ENCODE measurements around the gene PCDHGA5. TPM values are rescaled to one million over a fixed set of nuclear protein-coding genes. Genes with fewer than 3 reads are reported as not detected.

Gene PCDHGA5
- polyA plus RNA-seq, 1 donor (not counting 4 experiments of a cell fraction or from before 2014, with no cell fraction given) = 0.01 TPM

- H3K9ac ChIP-seq (ENCODE audit: control insufficient read depth, extremely low read depth, insufficient read depth, low read length) = no peak within 1 kb of the TSS
- peak within 1 kb of the TSS in 1 of 3 experiments; percentile 26 for H3K4me3 ChIP-seq (ENCODE audit: control insufficient read depth in 2 of 3, extremely low read depth in 1 of 3, insufficient read depth in 2 of 3, low read depth in 1 of 3, low read length in 3 of 3)
- no peaks in the 10 kb centered on the region for H3K4me1 ChIP-seq (ENCODE audit: control insufficient read depth, extremely low read depth, insufficient read depth, low read length)
- FAIRE-seq (no peak), DNase-seq (ENCODE audit: low read depth, low spot score) (no peak)
- dilution Hi-C loops (cut with MboI; ENCODE audit: extremely low pct_ligation_motif_present, low sequenced_read_pairs) = no loop called here
- H3K4me2 ChIP-seq (ENCODE audit: control insufficient read depth, extremely low read depth, insufficient read depth, low read depth, low read length) = no peak within 1 kb of the TSS
- peaks cover 9% of the 10 kb centered on the region for H3K9me3 ChIP-seq (ENCODE audit: control insufficient read depth, low read depth, low read length)
- H3K36me3 ChIP-seq (ENCODE audit: control insufficient read depth in 2 of 2, extremely low read depth in 1 of 2, insufficient read depth in 2 of 2, low read length in 2 of 2) = no peaks in the 10 kb centered on the region
- H3K9me1 ChIP-seq (ENCODE audit: control insufficient read depth, extremely low read depth, insufficient read depth, low read length) = no peaks in the 10 kb centered on the region
- no peak within 1 kb of the TSS for H3K27ac ChIP-seq (ENCODE audit: control insufficient read depth, insufficient read depth, low read length)
- H3K27me3 ChIP-seq (ENCODE audit: control insufficient read depth, extremely low read depth, insufficient read depth, low read length) = peaks cover 8% of the 10 kb centered on the region
- TF ChIP-seq, protein P1, sequence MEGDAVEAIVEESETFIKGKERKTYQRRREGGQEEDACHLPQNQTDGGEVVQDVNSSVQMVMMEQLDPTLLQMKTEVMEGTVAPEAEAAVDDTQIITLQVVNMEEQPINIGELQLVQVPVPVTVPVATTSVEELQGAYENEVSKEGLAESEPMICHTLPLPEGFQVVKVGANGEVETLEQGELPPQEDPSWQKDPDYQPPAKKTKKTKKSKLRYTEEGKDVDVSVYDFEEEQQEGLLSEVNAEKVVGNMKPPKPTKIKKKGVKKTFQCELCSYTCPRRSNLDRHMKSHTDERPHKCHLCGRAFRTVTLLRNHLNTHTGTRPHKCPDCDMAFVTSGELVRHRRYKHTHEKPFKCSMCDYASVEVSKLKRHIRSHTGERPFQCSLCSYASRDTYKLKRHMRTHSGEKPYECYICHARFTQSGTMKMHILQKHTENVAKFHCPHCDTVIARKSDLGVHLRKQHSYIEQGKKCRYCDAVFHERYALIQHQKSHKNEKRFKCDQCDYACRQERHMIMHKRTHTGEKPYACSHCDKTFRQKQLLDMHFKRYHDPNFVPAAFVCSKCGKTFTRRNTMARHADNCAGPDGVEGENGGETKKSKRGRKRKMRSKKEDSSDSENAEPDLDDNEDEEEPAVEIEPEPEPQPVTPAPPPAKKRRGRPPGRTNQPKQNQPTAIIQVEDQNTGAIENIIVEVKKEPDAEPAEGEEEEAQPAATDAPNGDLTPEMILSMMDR (optimal IDR thresholded peaks at IDR 0.05 in 1 of 3, IDR thresholded peaks at IDR 0.05 in 1 of 3, conservative IDR thresholded peaks at IDR 0.05 in 1 of 3; ENCODE audit: extremely low read depth in 1 of 3, insufficient read depth in 2 of 3, low read length in 3 of 3) = peak in 2 of 3 experiments; percentile 15 to 34
- TF ChIP-seq EZH2 (IDR thresholded peaks at IDR 0.05; ENCODE audit: low read length) = no peak
- no peaks in the 10 kb centered on the region for H4K20me1 ChIP-seq (ENCODE audit: control insufficient read depth, extremely low read depth, insufficient read depth, low read length)
- H3K79me2 ChIP-seq (ENCODE audit: control insufficient read depth, insufficient read depth, low read length) = no peaks in the 10 kb centered on the region
- H2AFZ ChIP-seq (ENCODE audit: control insufficient read depth, low read length) = no peak within 1 kb of the TSS
Measured at GRCh38 chr5:141354900-141355469, 9.0 kb upstream of the PCDHGA5 start, which contains the start of gene PCDHGA4. TSS of gene PCDHGA4 (plus strand) at chr5:141355021. CDS start at chr5:141355108, 87 bp downstream.

- no peak for DNase-seq (ENCODE audit: low read depth, low spot score)
- H3K27ac ChIP-seq (ENCODE audit: control insufficient read depth, insufficient read depth, low read length) = no peak overlapping the region
- H3K27me3 ChIP-seq (ENCODE audit: control insufficient read depth, extremely low read depth, insufficient read depth, low read length) = peaks cover 12% of the 10 kb centered on the region
- no peak for FAIRE-seq
- H2AFZ ChIP-seq (ENCODE audit: control insufficient read depth, low read length) = no peak overlapping the region
- no peaks in the 10 kb centered on the region for H3K4me1 ChIP-seq (ENCODE audit: control insufficient read depth, extremely low read depth, insufficient read depth, low read length)
- no peak overlapping the region for H3K4me2 ChIP-seq (ENCODE audit: control insufficient read depth, extremely low read depth, insufficient read depth, low read depth, low read length)
- no peak overlapping the region for H3K4me3 ChIP-seq (ENCODE audit: control insufficient read depth in 2 of 3, extremely low read depth in 1 of 3, insufficient read depth in 2 of 3, low read depth in 1 of 3, low read length in 3 of 3)
- H3K9me3 ChIP-seq (ENCODE audit: control insufficient read depth, low read depth, low read length) = peaks cover 11% of the 10 kb centered on the region
- H3K9ac ChIP-seq (ENCODE audit: control insufficient read depth, extremely low read depth, insufficient read depth, low read length) = no peak overlapping the region
- TF ChIP-seq EZH2 (IDR thresholded peaks at IDR 0.05; ENCODE audit: low read length) = no peak
- TF ChIP-seq, protein P1 (optimal IDR thresholded peaks at IDR 0.05 in 1 of 3, IDR thresholded peaks at IDR 0.05 in 1 of 3, conservative IDR thresholded peaks at IDR 0.05 in 1 of 3; ENCODE audit: extremely low read depth in 1 of 3, insufficient read depth in 2 of 3, low read length in 3 of 3) = no peak
- H3K9me1 ChIP-seq (ENCODE audit: control insufficient read depth, extremely low read depth, insufficient read depth, low read length) = no peaks in the 10 kb centered on the region
- dilution Hi-C loops (cut with MboI; ENCODE audit: extremely low pct_ligation_motif_present, low sequenced_read_pairs) = no loop called here
- H3K36me3 ChIP-seq (ENCODE audit: control insufficient read depth in 2 of 2, extremely low read depth in 1 of 2, insufficient read depth in 2 of 2, low read length in 2 of 2) = no peaks in the 10 kb centered on the region
- no peaks in the 10 kb centered on the region for H3K79me2 ChIP-seq (ENCODE audit: control insufficient read depth, insufficient read depth, low read length)
- H4K20me1 ChIP-seq (ENCODE audit: control insufficient read depth, extremely low read depth, insufficient read depth, low read length) = no peaks in the 10 kb centered on the region
Measured at GRCh38 chr5:141355641-141356040, 8.3 kb upstream of the PCDHGA5 start.

Measured in keratinocyte (primary cell).